GM23338 (cell line): ENCODE data around the gene IGSF9B. TPM values are rescaled to one million over a fixed set of nuclear protein-coding genes. Genes with fewer than 3 reads are reported as not detected.

Experiments
- ATAC-seq: fragments of 200-7000 bp; cut with Tn5 transposase; 3 replicates; pipeline ENCODE4 v1.9.1; 2020
- DNase-seq: peaks from one replicate; pipeline ENCODE4 v3.0.0-alpha.2; 2015; ENCODE audit warnings: low spot score
- H2AFZ ChIP-seq: fragments of 200-600 bp; sonication (generic); 2 replicates; pipeline ENCODE4 v1.8.0; 2016; ENCODE audit warnings: antibody characterized with exemption, mild to moderate bottlenecking, moderate library complexity
- H3F3A ChIP-seq: fragments of 200-600 bp; sonication (generic); replicated peaks from 2 replicates; pipeline ENCODE4 v1.8.0; 2017; ENCODE audit warnings: antibody characterized with exemption, mixed run types, low read depth
- H3K27ac ChIP-seq: fragments of 200-600 bp; sonication (generic); 2 replicates; pipeline ENCODE4 v1.6.1; 2016; ENCODE audit warnings: low read depth
- H3K27me3 ChIP-seq: fragments of 200-600 bp; sonication (generic); 2 replicates; pipeline ENCODE4 v1.8.0; 2016; ENCODE audit warnings: mild to moderate bottlenecking, mixed run types, moderate library complexity; ENCODE audit not compliant: insufficient read depth
- H3K36me3 ChIP-seq: fragments of 200-600 bp; sonication (generic); 2 replicates; pipeline ENCODE4 v1.8.0; 2016; ENCODE audit warnings: mild to moderate bottlenecking; ENCODE audit not compliant: insufficient read depth
- H3K4me1 ChIP-seq: fragments of 200-600 bp; sonication (generic); 2 replicates; pipeline ENCODE4 v1.8.0; 2016; ENCODE audit warnings: mild to moderate bottlenecking, moderate library complexity; ENCODE audit not compliant: insufficient read depth
- H3K4me2 ChIP-seq: fragments of 200-600 bp; sonication (generic); 2 replicates; pipeline ENCODE4 v1.7.1; 2017; ENCODE audit warnings: mixed run types
- H3K4me3 ChIP-seq: fragments of 200-600 bp; sonication (generic); 2 replicates; pipeline ENCODE4 v1.6.1; 2016; ENCODE audit warnings: mixed run types
- H3K79me2 ChIP-seq: fragments of 200-600 bp; sonication (generic); replicated peaks from 2 replicates; pipeline ENCODE4 v1.8.0; 2017; ENCODE audit warnings: mild to moderate bottlenecking; ENCODE audit not compliant: insufficient read depth
- H3K9me2 ChIP-seq: fragments of 200-600 bp; sonication (generic); 2 replicates; pipeline ENCODE4 v1.8.0; 2017; ENCODE audit not compliant: insufficient read depth
- H4K20me1 ChIP-seq: fragments of 200-600 bp; sonication (generic); replicated peaks from 2 replicates; pipeline ENCODE4 v1.8.0; 2017; ENCODE audit warnings: mild to moderate bottlenecking; ENCODE audit not compliant: insufficient read depth
- H3K27ac Mint-ChIP-seq: 2 replicates; pipeline ENCODE4 v1.8.0; 2020; ENCODE audit warnings: inconsistent platforms, mild to moderate bottlenecking, moderate library complexity, mixed read lengths
- H3K27me3 Mint-ChIP-seq: 3 replicates; pipeline ENCODE4 v1.8.0; 2022; ENCODE audit warnings: low read depth, mild to moderate bottlenecking, moderate library complexity, mixed read lengths, inconsistent platforms; ENCODE audit not compliant: insufficient read depth, poor library complexity
- H3K36me3 Mint-ChIP-seq: 3 replicates; pipeline ENCODE4 v1.8.0; 2021; ENCODE audit warnings: low read depth, mild to moderate bottlenecking, inconsistent platforms, moderate library complexity, mixed read lengths
- H3K4me1 Mint-ChIP-seq: 3 replicates; pipeline ENCODE4 v1.8.0; 2020; ENCODE audit warnings: mild to moderate bottlenecking, inconsistent platforms, mixed read lengths
- H3K4me3 Mint-ChIP-seq: 3 replicates; pipeline ENCODE4 v1.8.0; 2021; ENCODE audit warnings: moderate library complexity, mild to moderate bottlenecking, inconsistent platforms, mixed read lengths
- H3K9me3 Mint-ChIP-seq: 3 replicates; pipeline ENCODE4 v1.8.0; 2020; ENCODE audit warnings: moderate library complexity, mild to moderate bottlenecking, inconsistent platforms, mixed read lengths
- CREB1 ChIP-seq: fragments of 250-450 bp; sonication (Bioruptor Pico); IDR thresholded peaks from 2 replicates; pipeline ENCODE4 v1.5.0; 2020; ENCODE audit warnings: low read depth, mild to moderate bottlenecking, moderate library complexity
- EZH2 ChIP-seq: fragments of 200-600 bp; sonication (generic); IDR thresholded peaks from one replicate; pipeline ENCODE4 v1.8.0; 2017; ENCODE audit warnings: antibody characterized with exemption, mild to moderate bottlenecking, low read depth; ENCODE audit not compliant: unreplicated experiment
- EZH2phosphoT487 ChIP-seq: fragments of 200-600 bp; sonication (generic); IDR thresholded peaks from one replicate; pipeline ENCODE4 v1.8.1; 2018; ENCODE audit warnings: antibody characterized with exemption; ENCODE audit not compliant: unreplicated experiment
- JUNB ChIP-seq: IDR thresholded peaks from one replicate; pipeline ENCODE4 v1.6.1; 2016; ENCODE audit warnings: antibody characterized with exemption; ENCODE audit not compliant: unreplicated experiment
- NANOG ChIP-seq: IDR thresholded peaks from 2 replicates; pipeline ENCODE4 v1.6.1; 2016; ENCODE audit warnings: antibody characterized with exemption, borderline replicate concordance
- POLR2AphosphoS5 ChIP-seq: IDR thresholded peaks from 2 replicates; pipeline ENCODE4 v1.6.1; 2016; ENCODE audit warnings: antibody characterized with exemption, low read depth
- REST ChIP-seq: IDR thresholded peaks from one replicate; pipeline ENCODE4 v1.6.1; 2018; ENCODE audit warnings: antibody characterized with exemption; ENCODE audit not compliant: unreplicated experiment
- STAT1 ChIP-seq: IDR thresholded peaks from one replicate; pipeline ENCODE4 v1.6.1; 2016; ENCODE audit warnings: antibody characterized with exemption; ENCODE audit not compliant: unreplicated experiment
- ZNF114 ChIP-seq: fragments of 250-450 bp; sonication (Bioruptor Pico); IDR thresholded peaks from 2 replicates; pipeline ENCODE4 v1.5.0; 2020; ENCODE audit warnings: mild to moderate bottlenecking, moderate library complexity
- ZNF331 ChIP-seq: fragments of 250-450 bp; sonication (Bioruptor Pico); IDR thresholded peaks from 2 replicates; pipeline ENCODE4 v1.5.0; 2020; ENCODE audit warnings: low read depth, mild to moderate bottlenecking, moderate library complexity
- polyA plus RNA-seq: library from polyadenylated mRNA; unstranded; fragments of >200 nt; fragmentation: Nextera tagmentation; extraction: Ambion mirVana; gene quantifications from 2 replicates; pipeline ENCODE4 v1.2.1, GENCODE V29; 2016
- total RNA-seq: library from RNA; depleted of rRNA; stranded (reverse); fragments of >200 nt; shearing (Covaris generic); gene quantifications from 2 replicates; pipeline ENCODE4 v1.2.3, GENCODE V29; 2014
- TF ChIP-seq, protein P1 (sequence below), 2 experiments: fragments of 200-600 bp in 1 of 2; sonication (generic) in 1 of 2; conservative IDR thresholded peaks; 2 replicates each; pipeline versions ENCODE4 v1.5.1 to v1.6.1; 2016 to 2017; ENCODE audit warnings: antibody characterized with exemption in 2 of 2, low read depth in 2 of 2, mild to moderate bottlenecking in 2 of 2, moderate library complexity in 1 of 2
- TF ChIP-seq, protein P2 (sequence below): IDR thresholded peaks from 2 replicates; pipeline ENCODE4 v1.6.1; 2016; ENCODE audit warnings: antibody characterized with exemption

The IGSF9B gene
- total and polyA plus RNA-seq, 2 experiments from 2014 or later, result 8.7 to 51.2 TPM

DNA sequence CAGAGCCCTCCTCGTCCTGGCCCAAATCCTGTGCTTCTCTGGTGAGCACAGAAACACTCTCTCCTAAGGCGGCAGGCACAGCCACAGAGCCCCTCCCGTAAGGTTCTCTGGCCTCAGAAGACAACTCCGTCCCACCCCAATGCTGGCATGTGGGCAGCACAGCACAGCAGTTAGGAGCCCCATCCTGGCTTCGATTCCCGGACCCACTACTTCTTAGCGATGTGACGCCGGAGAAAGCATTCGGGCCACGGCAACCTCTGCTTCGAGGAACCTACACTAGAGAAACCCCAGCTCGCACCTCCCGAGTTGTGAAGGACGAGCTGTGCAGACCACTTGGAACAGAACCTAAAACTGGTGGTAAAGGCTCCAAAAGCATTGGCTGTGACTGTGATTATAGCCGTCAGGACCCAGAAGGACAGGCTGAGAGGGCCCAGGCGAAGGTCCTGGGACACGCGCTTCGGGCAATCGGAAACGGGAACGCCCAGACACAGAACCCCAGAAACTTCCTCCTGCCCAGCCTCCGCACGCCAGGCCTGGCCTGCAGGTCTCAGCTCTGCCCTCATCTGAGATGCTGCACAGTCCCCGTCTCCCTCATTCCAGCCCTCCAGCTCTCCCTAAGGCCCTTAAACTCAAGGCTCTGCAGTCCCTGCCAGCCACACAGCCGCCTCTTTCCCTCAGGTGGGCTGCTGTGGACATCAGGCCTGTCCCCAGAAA lies 26.6 kb downstream of the IGSF9B start (continued):
- TF ChIP-seq ZNF331 (no peak), NANOG (no peak), STAT1 (no peak), CREB1 (no peak), EZH2 (no peak), REST (no peak)

DNA sequence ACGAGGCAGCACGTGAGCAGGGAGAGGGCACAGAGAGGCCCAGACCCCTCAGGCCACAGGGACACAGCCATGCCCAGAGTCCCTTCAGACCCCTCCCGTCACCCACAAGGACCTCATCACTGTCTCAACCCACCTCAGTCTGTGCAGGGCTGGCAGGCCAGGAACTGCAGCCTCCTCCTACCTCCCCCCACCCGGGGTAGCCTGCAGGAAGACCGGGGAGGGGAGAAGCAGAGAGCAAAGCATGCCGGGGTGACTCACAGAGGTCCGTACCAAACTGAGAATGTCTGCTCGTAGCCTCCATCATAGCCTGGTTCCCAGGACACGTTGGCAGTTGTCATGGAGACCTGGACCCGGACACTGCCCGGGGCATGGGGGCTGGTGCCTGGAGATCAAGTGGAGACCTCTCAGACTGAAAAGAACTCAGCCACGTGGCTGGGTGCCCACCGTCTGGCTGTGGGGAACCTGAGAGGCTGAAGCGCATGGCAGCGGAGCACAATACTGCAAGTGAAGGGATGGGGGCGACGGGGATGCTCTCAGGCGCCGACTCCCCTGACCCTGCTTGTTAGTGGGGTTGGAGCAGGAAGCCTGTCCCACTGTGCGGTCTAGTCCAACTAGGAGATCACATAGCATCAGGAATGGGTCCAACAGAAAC lies 27.2 kb downstream of the IGSF9B start:
- no peak overlapping the region for H3K4me3 ChIP-seq
- DNase-seq, result no peak
- H3K27me3 ChIP-seq, result no peaks in the 10 kb centered on the region
- no peak overlapping the region for H3K27ac ChIP-seq
- no peak overlapping the region for H2AFZ ChIP-seq
- H3K4me1 Mint-ChIP-seq, result peaks cover 10% of the 10 kb centered on the region
- H3K36me3 Mint-ChIP-seq, result peaks cover 56% of the 10 kb centered on the region
- H3K27me3 Mint-ChIP-seq, result peaks cover 3% of the 10 kb centered on the region
- H3K4me2 ChIP-seq, result no peak overlapping the region
- ATAC-seq, result no peak
- no peaks in the 10 kb centered on the region for H3K79me2 ChIP-seq
- no peak overlapping the region; the same call in 2 of the 3 replicates for H3K4me3 Mint-ChIP-seq
- no peaks in the 10 kb centered on the region for H3F3A ChIP-seq
- no peaks in the 10 kb centered on the region for H3K9me3 Mint-ChIP-seq
- H4K20me1 ChIP-seq, result no peaks in the 10 kb centered on the region; the same call in 1 of the 2 replicates
- H3K9me2 ChIP-seq, result no peaks in the 10 kb centered on the region
- H3K36me3 ChIP-seq, result peaks cover 5% of the 10 kb centered on the region
- H3K27ac Mint-ChIP-seq, result no peak overlapping the region
- H3K4me1 ChIP-seq, result no peaks in the 10 kb centered on the region
- TF ChIP-seq POLR2AphosphoS5 (no peak), EZH2 (no peak), ZNF114 (CRISPR knock-in tag) (no peak), CREB1 (no peak), EZH2phosphoT487 (no peak), NANOG (no peak), ZNF331 (no peak), STAT1 (no peak), REST (no peak), JUNB (no peak)
- TF ChIP-seq, protein P1, sequence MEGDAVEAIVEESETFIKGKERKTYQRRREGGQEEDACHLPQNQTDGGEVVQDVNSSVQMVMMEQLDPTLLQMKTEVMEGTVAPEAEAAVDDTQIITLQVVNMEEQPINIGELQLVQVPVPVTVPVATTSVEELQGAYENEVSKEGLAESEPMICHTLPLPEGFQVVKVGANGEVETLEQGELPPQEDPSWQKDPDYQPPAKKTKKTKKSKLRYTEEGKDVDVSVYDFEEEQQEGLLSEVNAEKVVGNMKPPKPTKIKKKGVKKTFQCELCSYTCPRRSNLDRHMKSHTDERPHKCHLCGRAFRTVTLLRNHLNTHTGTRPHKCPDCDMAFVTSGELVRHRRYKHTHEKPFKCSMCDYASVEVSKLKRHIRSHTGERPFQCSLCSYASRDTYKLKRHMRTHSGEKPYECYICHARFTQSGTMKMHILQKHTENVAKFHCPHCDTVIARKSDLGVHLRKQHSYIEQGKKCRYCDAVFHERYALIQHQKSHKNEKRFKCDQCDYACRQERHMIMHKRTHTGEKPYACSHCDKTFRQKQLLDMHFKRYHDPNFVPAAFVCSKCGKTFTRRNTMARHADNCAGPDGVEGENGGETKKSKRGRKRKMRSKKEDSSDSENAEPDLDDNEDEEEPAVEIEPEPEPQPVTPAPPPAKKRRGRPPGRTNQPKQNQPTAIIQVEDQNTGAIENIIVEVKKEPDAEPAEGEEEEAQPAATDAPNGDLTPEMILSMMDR (conservative IDR thresholded peaks at IDR 0.05; ENCODE audit: low read depth in 2 of 2), result no peak
- TF ChIP-seq, protein P2, sequence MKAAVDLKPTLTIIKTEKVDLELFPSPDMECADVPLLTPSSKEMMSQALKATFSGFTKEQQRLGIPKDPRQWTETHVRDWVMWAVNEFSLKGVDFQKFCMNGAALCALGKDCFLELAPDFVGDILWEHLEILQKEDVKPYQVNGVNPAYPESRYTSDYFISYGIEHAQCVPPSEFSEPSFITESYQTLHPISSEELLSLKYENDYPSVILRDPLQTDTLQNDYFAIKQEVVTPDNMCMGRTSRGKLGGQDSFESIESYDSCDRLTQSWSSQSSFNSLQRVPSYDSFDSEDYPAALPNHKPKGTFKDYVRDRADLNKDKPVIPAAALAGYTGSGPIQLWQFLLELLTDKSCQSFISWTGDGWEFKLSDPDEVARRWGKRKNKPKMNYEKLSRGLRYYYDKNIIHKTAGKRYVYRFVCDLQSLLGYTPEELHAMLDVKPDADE, result no peak
